Stomach (tissue), 9 donors: ENCODE measurements around the gene DBP. TPM values are rescaled to one million over a fixed set of nuclear protein-coding genes. Genes with fewer than 3 reads are reported as not detected.
A peak's percentile ranks its signal among the peaks of the same experiment; 100 is the strongest.
"Not testable (repeated sequence)": the region's sequence is repeated elsewhere in the genome, so short reads cannot be mapped to it uniquely, and the experiment has no call there.

ENCODE experiments used
- DNase-seq, 2 donors: peaks; one replicate each; pipeline versions ENCODE4 v3.0.0 to v3.0.0-alpha.2; 2013 to 2019
- H3K27ac ChIP-seq, 5 donors: fragments of 200-600 bp in 4 of 5; sonication (generic) in 4 of 5; one replicate each; pipeline ENCODE4 v1.5.1; 2013 to 2019; ENCODE audit warnings: mild to moderate bottlenecking in 1 of 5, moderate library complexity in 1 of 5
- H3K27me3 ChIP-seq, 3 donors: fragments of 200-600 bp; sonication (generic); one replicate each; pipeline ENCODE4 v1.5.1; 2017 to 2019; ENCODE audit warnings: mixed run types in 1 of 3
- H3K36me3 ChIP-seq, 4 donors: fragments of 200-600 bp; sonication (generic); 1 replicate in 3 of 4; 2 replicates in 1 of 4; pipeline ENCODE4 v1.5.1; 2016 to 2019
- H3K4me1 ChIP-seq, 4 donors: fragments of 200-600 bp; sonication (generic); one replicate each; pipeline ENCODE4 v1.5.1; 2016 to 2019
- H3K4me3 ChIP-seq, 4 donors: fragments of 200-600 bp; sonication (generic) in 3 of 4; one replicate each; pipeline ENCODE4 v1.5.1; 2016 to 2019; ENCODE audit warnings: mild to moderate bottlenecking in 1 of 4
- H3K9me3 ChIP-seq, 4 donors: fragments of 200-600 bp; sonication (generic); one replicate each; pipeline ENCODE4 v1.5.1; 2016 to 2019
- CTCF ChIP-seq, 7 experiments: fragments of 450-650 bp in 4 of 7; fragments of 200-600 bp in 3 of 7; sonication (generic) in 3 of 7; IDR thresholded peaks; one replicate each; pipeline ENCODE4 v1.5.1; 2016 to 2019; ENCODE audit warnings: antibody characterized with exemption in 7 of 7, control low read depth in 2 of 7, mild to moderate bottlenecking in 1 of 7
- EP300 ChIP-seq: sonication (generic); formaldehyde crosslinking; IDR thresholded peaks from one replicate; pipeline ENCODE4 v1.6.1; 2017; ENCODE audit warnings: antibody characterized with exemption
- POLR2A ChIP-seq, 4 donors: fragments of 450-650 bp; IDR thresholded peaks; one replicate each; pipeline ENCODE4 v1.6.1; 2016; ENCODE audit warnings: antibody characterized with exemption in 4 of 4, control low read depth in 2 of 4, mild to moderate bottlenecking in 1 of 4, moderate library complexity in 1 of 4
- POLR2AphosphoS5 ChIP-seq, 3 donors: sonication (generic); formaldehyde crosslinking; IDR thresholded peaks; one replicate each; pipeline ENCODE4 v1.6.1; 2016; ENCODE audit warnings: antibody characterized with exemption in 3 of 3
- WGBS, 5 donors: extraction: QIAGEN DNeasy Blood & Tissue Kit in 3 of 5; methylation state at CpG; one replicate each; pipeline versions ENCODE4 v1.1.5 to v1.1.7; 2013 to 2018; 5-methylcytosine and 5-hydroxymethylcytosine counted together
- intact Hi-C: fragments of 100-400 bp; cut with DNase I; formaldehyde crosslinking; loops from one replicate; pipeline ENCODE4 v1.15.1; 2023; ENCODE audit warnings: low total_unique reads
- polyA plus RNA-seq, 3 donors: library from polyadenylated mRNA; stranded (reverse); fragments of 200-250 nt; gene quantifications; one replicate each; pipeline ENCODE4 v1.2.3, GENCODE V29; 2013
- total RNA-seq, 5 donors: library from RNA; depleted of rRNA; stranded (reverse); fragments of >200 nt; gene quantifications; one replicate each; pipeline versions ENCODE4 v1.1.0 to v1.2.3, GENCODE V29; 2014 to 2016
- donor health status: healthy with polysubstance abuse.
- donor health status: Bipolar disorder and iron deficiency.
- donor health status: healthy.

DBP gene
- total and polyA plus RNA-seq, 8 donors, result 4.2 to 29.0 (median 9.6) TPM; not detected in 1

DNA sequence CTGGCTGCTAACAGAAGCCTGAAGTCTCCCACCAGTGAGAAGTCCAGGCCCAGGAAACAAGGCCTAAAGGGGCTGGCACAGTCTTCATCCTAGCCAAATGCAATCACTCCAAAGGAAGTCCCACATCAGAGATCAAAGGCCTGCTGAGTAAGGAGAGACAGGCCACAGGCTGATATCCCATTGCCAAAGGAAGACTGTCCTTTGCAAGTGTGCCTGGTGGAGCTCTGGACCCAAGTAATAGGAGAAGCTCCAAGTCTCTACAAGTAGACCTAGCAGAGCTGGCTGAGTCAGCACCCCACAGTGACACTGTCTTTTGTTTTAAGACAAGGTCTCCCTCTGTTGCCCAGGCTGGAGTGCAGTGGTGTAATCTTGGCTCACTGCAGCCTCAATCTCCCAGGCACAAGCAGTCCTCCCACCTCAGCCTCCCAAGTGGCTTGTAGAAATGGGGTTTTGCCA lies 4.5 kb downstream of the DBP start:
- no peak for TF ChIP-seq EP300
- no peak for TF ChIP-seq CTCF (IDR thresholded peaks at IDR 0.05)
- TF ChIP-seq POLR2AphosphoS5 (IDR thresholded peaks at IDR 0.05), result no peak
- TF ChIP-seq POLR2A (IDR thresholded peaks at IDR 0.05), result no peak
- Histone ChIP-seq H3K9me3 (no peaks in the 10 kb centered on the region), H3K4me3 (no peak overlapping the region), H3K27me3 (no peaks in the 10 kb centered on the region), H3K27ac (peak overlapping the region; percentile 3 to 98 (median 93)), H3K36me3 (peaks cover 0 to 31% (median 18%) of the 10 kb centered on the region in 4 donors), H3K4me1 (peaks cover 64 to 95% (median 86%) of the 10 kb centered on the region in 4 donors)
- DNase-seq, result no peak
- intact Hi-C loops, result no loop called here

DNA sequence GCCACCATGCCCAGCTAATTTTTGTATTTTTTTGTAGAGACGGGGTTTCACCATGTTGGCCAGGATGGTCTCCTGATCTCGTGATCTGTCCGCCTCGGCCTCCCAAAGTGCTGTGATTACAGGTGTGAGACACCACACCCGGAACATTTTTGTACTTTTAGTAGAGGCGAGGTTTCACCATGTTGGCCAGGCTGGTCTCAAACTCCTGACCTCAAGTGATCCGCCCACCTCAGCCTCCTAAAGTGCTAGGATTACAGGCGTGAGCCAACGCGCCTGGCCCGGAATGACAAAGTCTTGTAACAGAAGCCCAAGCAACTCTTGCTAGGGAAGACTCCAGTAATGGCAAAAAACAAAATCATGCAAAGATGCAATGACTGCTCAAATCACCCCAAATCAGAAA lies 4.9 kb downstream of the DBP start:
- Histone ChIP-seq H3K36me3 (peaks cover 0 to 33% (median 19%) of the 10 kb centered on the region in 4 donors), H3K27ac (peak overlapping the region in 4 of 5 donors; percentile 90 to 98 (median 96)), H3K4me1 (peaks cover 64 to 99% (median 89%) of the 10 kb centered on the region in 4 donors)
- WGBS, 5 donors, result 78 to 88% (median 87%) methylated on average over 11 of the region's 11 CpGs
- H3K27me3 ChIP-seq, DNase-seq, H3K4me3 ChIP-seq, H3K9me3 ChIP-seq, intact Hi-C loops: not testable (repeated sequence)

GRCh38 chr19:48631225-48631624 lies 6.0 kb downstream of the DBP start:
- peak in 1 of 2 donors; percentile 48 for DNase-seq
- peaks cover 56 to 98% (median 84%) of the 10 kb centered on the region in 4 donors for H3K4me1 ChIP-seq

GRCh38 chr19:48630296-48631063 lies 6.7 kb downstream of the DBP start:
- WGBS, 5 donors, result 16 to 36% (median 22%) methylated on average over 20 to 47 of the region's 47 CpGs
- Histone ChIP-seq H3K4me1 (peaks cover 52 to 99% (median 84%) of the 10 kb centered on the region in 4 donors), H3K9me3 (no peaks in the 10 kb centered on the region), H3K36me3 (peaks cover 0 to 48% (median 27%) of the 10 kb centered on the region in 4 donors), H3K27ac (peak overlapping the region; percentile 85 to 98 (median 93)), H3K27me3 (no peaks in the 10 kb centered on the region), H3K4me3 (peak overlapping the region; percentile 15 to 31 (median 20))
- TF ChIP-seq POLR2A (IDR thresholded peaks at IDR 0.05), result no peak
- peak; percentile 58 to 92 (median 68) for TF ChIP-seq POLR2AphosphoS5 (IDR thresholded peaks at IDR 0.05)
- TF ChIP-seq EP300, result no peak
- peak in 4 of 7 experiments; percentile 11 to 26 (median 18) for TF ChIP-seq CTCF (IDR thresholded peaks at IDR 0.05)
- intact Hi-C loops, result no loop called here
- peak; percentile 93 to 95 for DNase-seq

More at GRCh38 chr19:48631225-48631624, 6.0 kb downstream of the DBP start:
- H3K36me3 ChIP-seq, result peaks cover 0 to 42% (median 21%) of the 10 kb centered on the region in 4 donors
- no peaks in the 10 kb centered on the region for H3K9me3 ChIP-seq
- H3K4me3 ChIP-seq, result peak overlapping the region in 2 of 4 donors; percentile 15 to 31
- TF ChIP-seq POLR2AphosphoS5 (IDR thresholded peaks at IDR 0.05) (no peak), POLR2A (IDR thresholded peaks at IDR 0.05) (no peak), CTCF (IDR thresholded peaks at IDR 0.05) (no peak), EP300 (no peak)
- H3K27me3 ChIP-seq, result no peaks in the 10 kb centered on the region
- intact Hi-C loops, result no loop called here
- peak overlapping the region; percentile 85 to 98 (median 93) for H3K27ac ChIP-seq
- 38 to 78% (median 55%) methylated on average over 3 of the region's 3 CpGs for WGBS, 5 donors
